ENCODE results near the gene DLGAP4. TPM values are rescaled to one million over a fixed set of nuclear protein-coding genes. Genes with fewer than 3 reads are reported as not detected.
A peak's percentile ranks its signal among the peaks of the same experiment; 100 is the strongest.

Gene DLGAP4
- total and polyA plus RNA-seq, 2 of the 8 experiments (the other 6 are each of a cell fraction or from before 2014, with no cell fraction given) = 41.2 to 57.2 TPM

DNA sequence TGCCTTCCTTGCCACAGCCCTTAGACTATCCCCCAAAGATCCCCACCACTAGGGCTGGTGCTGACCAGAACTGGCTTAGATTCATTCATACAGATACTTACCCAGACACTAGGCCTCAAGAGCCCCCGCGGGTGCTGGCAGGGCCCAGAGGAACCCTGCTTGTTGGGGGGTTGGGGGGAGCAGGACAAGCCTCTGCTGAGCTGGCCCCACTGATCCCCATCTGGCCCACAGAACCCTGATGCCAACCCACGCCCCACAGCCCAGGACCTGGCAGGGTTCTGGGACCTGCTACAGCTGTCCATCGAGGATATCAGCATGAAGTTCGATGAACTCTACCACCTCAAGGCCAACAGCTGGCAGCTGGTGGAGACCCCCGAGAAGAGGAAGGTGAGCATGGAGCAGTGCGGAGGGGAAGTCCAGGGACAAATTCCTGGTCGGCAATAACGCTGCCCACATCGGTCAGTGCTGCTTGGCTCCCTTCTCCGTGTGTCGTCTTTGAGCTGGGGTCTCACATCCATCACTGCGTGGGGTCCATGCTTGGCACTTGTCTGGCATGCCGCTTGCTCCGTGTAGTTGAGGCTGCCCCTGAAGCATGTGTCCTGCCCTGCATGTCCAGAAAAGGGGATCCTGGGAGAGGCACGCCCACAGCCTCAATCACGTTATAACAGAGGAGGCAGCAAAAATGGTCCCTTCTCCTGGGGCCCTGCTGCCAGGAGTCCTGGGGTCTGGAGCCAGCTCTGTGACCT is 219.7 kb downstream of the DLGAP4 start:
- H3K9me3 ChIP-seq (ENCODE audit: insufficient read depth in 2 of 2, low read depth in 1 of 2, low read length in 1 of 2) = no peaks in the 10 kb centered on the region
- H3K27me3 ChIP-seq (replicated peaks in 1 of 4; ENCODE audit: control insufficient read depth in 3 of 4, extremely low read depth in 1 of 4, insufficient read depth in 3 of 4, low read length in 3 of 4) = no peaks in the 10 kb centered on the region
- DNase-seq (ENCODE audit: low read depth in 1 of 2, low spot score in 2 of 2) (no peak), FAIRE-seq (no peak)
- H3K23ac ChIP-seq (ENCODE audit: insufficient read length) = no peak overlapping the region
- peaks cover 9 to 11% of the 10 kb centered on the region in 2 experiments for H4K20me1 ChIP-seq (replicated peaks in 1 of 2; ENCODE audit: control insufficient read depth in 1 of 2, insufficient read depth in 2 of 2, low read length in 2 of 2)
- 0 out of 2 replicates have a peak overlapping the region, but pooled peaks have one; percentile 35 for H2BK5ac ChIP-seq (ENCODE audit: low read depth, low read length)
- no peak overlapping the region for H3K4me3 ChIP-seq (ENCODE audit: extremely low read depth in 1 of 4, insufficient read depth in 2 of 4, low read depth in 3 of 4, low read length in 4 of 4)
- H3K18ac ChIP-seq (ENCODE audit: extremely low read depth, low read length) = no peak overlapping the region
- ChIA-PET POLR2A (ENCODE audit: partially characterized antibody) (no interaction called here), CTCF (ENCODE audit: partially characterized antibody) (interaction anchor here (0.6 to 1.3 kb wide), 2 partner anchors 8 to 89 kb away, joined by 3 to 4 read pairs; no protein-coding TSS in a partner anchor)
- H2BK120ac ChIP-seq (replicated peaks; ENCODE audit: low read depth, low read length) = no peak overlapping the region
- no peaks in the 10 kb centered on the region; the same call in 1 of the 2 replicates for H3K79me1 ChIP-seq (ENCODE audit: low read depth, low read length)
- peaks cover 6 to 34% (median 19%) of the 10 kb centered on the region in 4 experiments for H3K36me3 ChIP-seq (ENCODE audit: control insufficient read depth in 2 of 4, insufficient read depth in 4 of 4, low read length in 3 of 4)
- 95% methylated on average over 17 of the region's 17 CpGs; no CpG with 5 or more reads in 1 of the 2 experiments for WGBS, 2 experiments (ENCODE audit: extremely low coverage in 1 of 2, insufficient coverage in 1 of 2, insufficient read length in 1 of 2, insufficient replicate concordance in 2 of 2, low coverage in 1 of 2, low lambda C conversion rate in 2 of 2, missing lambda C conversion rate in 1 of 2)
- no peaks in the 10 kb centered on the region for H3K23me2 ChIP-seq (ENCODE audit: low read depth, low read length)
- H2AFZ ChIP-seq (ENCODE audit: low read length) = no peak overlapping the region
- no peak overlapping the region for H3K9ac ChIP-seq (replicated peaks in 1 of 4; ENCODE audit: extremely low read depth in 1 of 4, low read depth in 3 of 4, low read length in 3 of 4)
- H4K5ac ChIP-seq (ENCODE audit: insufficient read length, low read depth, low read length) = no peak overlapping the region
- H3K4me1 ChIP-seq (replicated peaks in 1 of 4; ENCODE audit: control insufficient read depth in 3 of 4, insufficient read depth in 4 of 4, low read length in 3 of 4) = no peaks in the 10 kb centered on the region
- H3K27ac ChIP-seq (ENCODE audit: low read depth, low read length) = no peak overlapping the region
- H3K14ac ChIP-seq (ENCODE audit: insufficient read length) = no peak overlapping the region
- H3K56ac ChIP-seq (replicated peaks; ENCODE audit: insufficient read length, low read depth, low read length) = no peak overlapping the region
- no peak overlapping the region for H2BK12ac ChIP-seq (ENCODE audit: low read depth, low read length)
- H2AK5ac ChIP-seq (ENCODE audit: low read depth, low read length) = no peak overlapping the region
- no peak overlapping the region for H2BK20ac ChIP-seq (ENCODE audit: low read length)
- no peak overlapping the region for H3K4ac ChIP-seq (replicated peaks; ENCODE audit: insufficient read length, low read depth, low read length)
- H2BK15ac ChIP-seq (ENCODE audit: low read length) = no peak overlapping the region
- no peak overlapping the region for H3K4me2 ChIP-seq (ENCODE audit: insufficient read depth in 1 of 2, low read depth in 2 of 2, low read length in 2 of 2)
- no peak overlapping the region for H4K91ac ChIP-seq (replicated peaks; ENCODE audit: insufficient read length, low read length)
- H4K8ac ChIP-seq (ENCODE audit: extremely low read depth, insufficient read depth, low read length) = no peak overlapping the region; the same call in 1 of the 2 replicates
- H3K79me2 ChIP-seq (ENCODE audit: control insufficient read depth in 1 of 2, insufficient read depth in 2 of 2, low read length in 2 of 2) = no peaks in the 10 kb centered on the region
- no peak for TF ChIP-seq MAFK (IDR thresholded peaks at IDR 0.05; ENCODE audit: low read depth, low read length)
- no peak for TF ChIP-seq KDM5A (IDR thresholded peaks at IDR 0.05; ENCODE audit: low read length)
- no peak for TF ChIP-seq TEAD4 (IDR thresholded peaks at IDR 0.05; ENCODE audit: low read depth, low read length)
- TF ChIP-seq YY1 (IDR thresholded peaks at IDR 0.05; ENCODE audit: low read depth, low read length) = no peak
- TF ChIP-seq, protein P1, sequence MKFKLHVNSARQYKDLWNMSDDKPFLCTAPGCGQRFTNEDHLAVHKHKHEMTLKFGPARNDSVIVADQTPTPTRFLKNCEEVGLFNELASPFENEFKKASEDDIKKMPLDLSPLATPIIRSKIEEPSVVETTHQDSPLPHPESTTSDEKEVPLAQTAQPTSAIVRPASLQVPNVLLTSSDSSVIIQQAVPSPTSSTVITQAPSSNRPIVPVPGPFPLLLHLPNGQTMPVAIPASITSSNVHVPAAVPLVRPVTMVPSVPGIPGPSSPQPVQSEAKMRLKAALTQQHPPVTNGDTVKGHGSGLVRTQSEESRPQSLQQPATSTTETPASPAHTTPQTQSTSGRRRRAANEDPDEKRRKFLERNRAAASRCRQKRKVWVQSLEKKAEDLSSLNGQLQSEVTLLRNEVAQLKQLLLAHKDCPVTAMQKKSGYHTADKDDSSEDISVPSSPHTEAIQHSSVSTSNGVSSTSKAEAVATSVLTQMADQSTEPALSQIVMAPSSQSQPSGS (IDR thresholded peaks at IDR 0.05; ENCODE audit: low read length) = no peak
- TF ChIP-seq POLR2A (IDR thresholded peaks at IDR 0.05; ENCODE audit: control extremely low read depth in 1 of 2, low read depth in 2 of 2, low read length in 2 of 2) = no peak
- TF ChIP-seq ASH2L (IDR thresholded peaks at IDR 0.05; ENCODE audit: low read length) = no peak
- no peak for TF ChIP-seq SRF (IDR thresholded peaks at IDR 0.05; ENCODE audit: low read depth, low read length)
- no peak for TF ChIP-seq CEBPB (IDR thresholded peaks at IDR 0.05; ENCODE audit: low read depth, low read length)
- TF ChIP-seq, protein P2, sequence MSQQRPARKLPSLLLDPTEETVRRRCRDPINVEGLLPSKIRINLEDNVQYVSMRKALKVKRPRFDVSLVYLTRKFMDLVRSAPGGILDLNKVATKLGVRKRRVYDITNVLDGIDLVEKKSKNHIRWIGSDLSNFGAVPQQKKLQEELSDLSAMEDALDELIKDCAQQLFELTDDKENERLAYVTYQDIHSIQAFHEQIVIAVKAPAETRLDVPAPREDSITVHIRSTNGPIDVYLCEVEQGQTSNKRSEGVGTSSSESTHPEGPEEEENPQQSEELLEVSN (IDR thresholded peaks at IDR 0.05) = no peak
- no peak for TF ChIP-seq NANOG (IDR thresholded peaks at IDR 0.05; ENCODE audit: insufficient read depth, low read depth, low read length, poor library complexity, severe bottlenecking)

All from H1 (cell line).